SK-N-SH treated with all-trans-retinoic acid at 6 μM for 48 hours (cell line): ENCODE results near the gene CEP89.

Source experiments
- ATAC-seq: fragments of 200-7000 bp; cut with Tn5 transposase; 3 replicates; pipeline ENCODE4 v1.9.1; 2020; ENCODE audit warnings: mild to moderate bottlenecking, moderate library complexity
- BACH2 ChIP-seq: fragments of 250-450 bp; sonication (Bioruptor Pico); IDR thresholded peaks from 2 replicates; pipeline ENCODE4 v1.9.0; 2021; ENCODE audit warnings: mild to moderate bottlenecking, borderline replicate concordance
- CSDC2 ChIP-seq: fragments of 250-450 bp; sonication (Bioruptor Pico); IDR thresholded peaks from 2 replicates; pipeline ENCODE4 v1.5.0; 2020; ENCODE audit warnings: mild to moderate bottlenecking, moderate library complexity
- ESRRG ChIP-seq: fragments of 250-450 bp; sonication (Bioruptor Pico); IDR thresholded peaks from 2 replicates; pipeline ENCODE4 v1.6.1; 2021; ENCODE audit warnings: mild to moderate bottlenecking
- GLIS3 ChIP-seq: fragments of 250-450 bp; sonication (Bioruptor Pico); IDR thresholded peaks from 2 replicates; pipeline ENCODE4 v1.5.0; 2020; ENCODE audit warnings: mild to moderate bottlenecking, moderate library complexity
- ISL1 ChIP-seq: fragments of 250-450 bp; sonication (Bioruptor Pico); IDR thresholded peaks from 2 replicates; pipeline ENCODE4 v2.1.2; 2022; ENCODE audit warnings: mild to moderate bottlenecking, moderate library complexity
- OSR1 ChIP-seq: fragments of 250-450 bp; sonication (Bioruptor Pico); IDR thresholded peaks from 2 replicates; pipeline ENCODE4 v1.8.0; 2022; ENCODE audit warnings: moderate library complexity, mild to moderate bottlenecking, inconsistent platforms
- PPARA ChIP-seq: fragments of 250-450 bp; sonication (Bioruptor Pico); IDR thresholded peaks from 2 replicates; pipeline ENCODE4 v1.5.0; 2020; ENCODE audit warnings: mild to moderate bottlenecking, borderline replicate concordance
- RARB ChIP-seq: fragments of 250-450 bp; sonication (Bioruptor Pico); IDR thresholded peaks from 2 replicates; pipeline ENCODE4 v1.8.0; 2021; ENCODE audit warnings: mild to moderate bottlenecking, moderate library complexity
- SNAI2 ChIP-seq: fragments of 250-450 bp; sonication (Bioruptor Pico); IDR thresholded peaks from 2 replicates; pipeline ENCODE4 v1.5.0; 2020; ENCODE audit warnings: mild to moderate bottlenecking, moderate library complexity
- TCF4 ChIP-seq: fragments of 250-450 bp; sonication (Bioruptor Pico); IDR thresholded peaks from 2 replicates; pipeline ENCODE4 v1.8.0; 2021; ENCODE audit warnings: mild to moderate bottlenecking, moderate library complexity, borderline replicate concordance
- TOX ChIP-seq: fragments of 250-450 bp; sonication (Bioruptor Pico); IDR thresholded peaks from 2 replicates; pipeline ENCODE4 v1.8.0; 2021; ENCODE audit warnings: mild to moderate bottlenecking, moderate library complexity, borderline replicate concordance
- ZFP30 ChIP-seq: fragments of 450-650 bp; formaldehyde crosslinking; IDR thresholded peaks from 2 replicates; pipeline ENCODE4 v1.5.0; 2022; ENCODE audit warnings: mild to moderate bottlenecking, moderate library complexity
- ZNF565 ChIP-seq: fragments of 450-650 bp; formaldehyde crosslinking; conservative IDR thresholded peaks from 2 replicates; pipeline ENCODE4 v1.5.0; 2020; ENCODE audit warnings: low read depth, mild to moderate bottlenecking, moderate library complexity
- ZNF70 ChIP-seq: fragments of 450-650 bp; formaldehyde crosslinking; IDR thresholded peaks from 2 replicates; pipeline ENCODE4 v1.5.0; 2020; ENCODE audit warnings: mild to moderate bottlenecking, moderate library complexity
- ZNF8 ChIP-seq: fragments of 450-650 bp; formaldehyde crosslinking; IDR thresholded peaks from 2 replicates; pipeline ENCODE4 v1.5.0; 2020; ENCODE audit warnings: mild to moderate bottlenecking, moderate library complexity
- TF ChIP-seq, protein P1 (sequence below): fragments of 250-450 bp; sonication (Bioruptor Pico); IDR thresholded peaks from 2 replicates; pipeline ENCODE4 v1.8.0; 2021; ENCODE audit warnings: low read depth, mild to moderate bottlenecking, moderate library complexity, borderline replicate concordance
- TF ChIP-seq, protein P2 (sequence below): fragments of 250-450 bp; sonication (Bioruptor Pico); IDR thresholded peaks from 2 replicates; pipeline ENCODE4 v1.5.0; 2020; ENCODE audit warnings: mild to moderate bottlenecking, moderate library complexity
- TF ChIP-seq, protein P3 (sequence below): fragments of 250-450 bp; sonication (Bioruptor Pico); IDR thresholded peaks from 2 replicates; pipeline ENCODE4 v1.8.0; 2020; ENCODE audit warnings: mild to moderate bottlenecking, moderate library complexity, borderline replicate concordance
- TF ChIP-seq, protein P4 (sequence below): fragments of 250-450 bp; sonication (Bioruptor Pico); IDR thresholded peaks from 2 replicates; pipeline ENCODE4 v1.5.1; 2020; ENCODE audit warnings: low read depth, mild to moderate bottlenecking, moderate library complexity

Gene CEP89

DNA sequence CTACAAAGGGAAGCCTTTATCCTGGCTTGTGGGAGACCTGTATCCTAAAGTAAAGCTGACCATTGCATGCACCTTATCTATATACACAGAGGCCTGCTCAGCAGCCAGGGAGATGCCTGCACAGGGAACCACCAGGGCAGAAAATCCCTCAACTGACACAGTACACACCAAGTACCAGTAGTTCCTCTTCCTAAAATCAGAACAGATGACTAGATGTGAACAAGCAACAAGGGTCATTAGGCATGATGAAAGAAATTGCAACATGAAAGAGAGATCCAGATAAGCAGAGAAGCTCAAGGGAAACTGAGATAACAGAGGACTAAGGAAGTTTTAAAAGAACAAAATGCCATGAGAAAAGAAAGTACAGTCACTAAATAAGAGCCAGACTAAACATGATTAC lies 62.5 kb downstream of the CEP89 start:
- no peak for TF ChIP-seq PPARA (CRISPR knock-in tag)
- no peak for TF ChIP-seq GLIS3 (CRISPR knock-in tag)
- no peak for TF ChIP-seq ZNF8 (CRISPR knock-in tag)
- TF ChIP-seq, protein P1, sequence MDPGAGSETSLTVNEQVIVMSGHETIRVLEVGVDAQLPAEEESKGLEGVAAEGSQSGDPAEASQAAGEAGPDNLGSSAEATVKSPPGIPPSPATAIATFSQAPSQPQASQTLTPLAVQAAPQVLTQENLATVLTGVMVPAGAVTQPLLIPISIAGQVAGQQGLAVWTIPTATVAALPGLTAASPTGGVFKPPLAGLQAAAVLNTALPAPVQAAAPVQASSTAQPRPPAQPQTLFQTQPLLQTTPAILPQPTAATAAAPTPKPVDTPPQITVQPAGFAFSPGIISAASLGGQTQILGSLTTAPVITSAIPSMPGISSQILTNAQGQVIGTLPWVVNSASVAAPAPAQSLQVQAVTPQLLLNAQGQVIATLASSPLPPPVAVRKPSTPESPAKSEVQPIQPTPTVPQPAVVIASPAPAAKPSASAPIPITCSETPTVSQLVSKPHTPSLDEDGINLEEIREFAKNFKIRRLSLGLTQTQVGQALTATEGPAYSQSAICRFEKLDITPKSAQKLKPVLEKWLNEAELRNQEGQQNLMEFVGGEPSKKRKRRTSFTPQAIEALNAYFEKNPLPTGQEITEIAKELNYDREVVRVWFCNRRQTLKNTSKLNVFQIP (CRISPR knock-in tag): no peak
- no peak for TF ChIP-seq SNAI2 (CRISPR knock-in tag)
- TF ChIP-seq, protein P2, sequence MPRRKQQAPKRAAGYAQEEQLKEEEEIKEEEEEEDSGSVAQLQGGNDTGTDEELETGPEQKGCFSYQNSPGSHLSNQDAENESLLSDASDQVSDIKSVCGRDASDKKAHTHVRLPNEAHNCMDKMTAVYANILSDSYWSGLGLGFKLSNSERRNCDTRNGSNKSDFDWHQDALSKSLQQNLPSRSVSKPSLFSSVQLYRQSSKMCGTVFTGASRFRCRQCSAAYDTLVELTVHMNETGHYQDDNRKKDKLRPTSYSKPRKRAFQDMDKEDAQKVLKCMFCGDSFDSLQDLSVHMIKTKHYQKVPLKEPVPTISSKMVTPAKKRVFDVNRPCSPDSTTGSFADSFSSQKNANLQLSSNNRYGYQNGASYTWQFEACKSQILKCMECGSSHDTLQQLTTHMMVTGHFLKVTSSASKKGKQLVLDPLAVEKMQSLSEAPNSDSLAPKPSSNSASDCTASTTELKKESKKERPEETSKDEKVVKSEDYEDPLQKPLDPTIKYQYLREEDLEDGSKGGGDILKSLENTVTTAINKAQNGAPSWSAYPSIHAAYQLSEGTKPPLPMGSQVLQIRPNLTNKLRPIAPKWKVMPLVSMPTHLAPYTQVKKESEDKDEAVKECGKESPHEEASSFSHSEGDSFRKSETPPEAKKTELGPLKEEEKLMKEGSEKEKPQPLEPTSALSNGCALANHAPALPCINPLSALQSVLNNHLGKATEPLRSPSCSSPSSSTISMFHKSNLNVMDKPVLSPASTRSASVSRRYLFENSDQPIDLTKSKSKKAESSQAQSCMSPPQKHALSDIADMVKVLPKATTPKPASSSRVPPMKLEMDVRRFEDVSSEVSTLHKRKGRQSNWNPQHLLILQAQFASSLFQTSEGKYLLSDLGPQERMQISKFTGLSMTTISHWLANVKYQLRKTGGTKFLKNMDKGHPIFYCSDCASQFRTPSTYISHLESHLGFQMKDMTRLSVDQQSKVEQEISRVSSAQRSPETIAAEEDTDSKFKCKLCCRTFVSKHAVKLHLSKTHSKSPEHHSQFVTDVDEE (CRISPR knock-in tag): no peak
- TF ChIP-seq CSDC2: no peak
- TF ChIP-seq, protein P3, sequence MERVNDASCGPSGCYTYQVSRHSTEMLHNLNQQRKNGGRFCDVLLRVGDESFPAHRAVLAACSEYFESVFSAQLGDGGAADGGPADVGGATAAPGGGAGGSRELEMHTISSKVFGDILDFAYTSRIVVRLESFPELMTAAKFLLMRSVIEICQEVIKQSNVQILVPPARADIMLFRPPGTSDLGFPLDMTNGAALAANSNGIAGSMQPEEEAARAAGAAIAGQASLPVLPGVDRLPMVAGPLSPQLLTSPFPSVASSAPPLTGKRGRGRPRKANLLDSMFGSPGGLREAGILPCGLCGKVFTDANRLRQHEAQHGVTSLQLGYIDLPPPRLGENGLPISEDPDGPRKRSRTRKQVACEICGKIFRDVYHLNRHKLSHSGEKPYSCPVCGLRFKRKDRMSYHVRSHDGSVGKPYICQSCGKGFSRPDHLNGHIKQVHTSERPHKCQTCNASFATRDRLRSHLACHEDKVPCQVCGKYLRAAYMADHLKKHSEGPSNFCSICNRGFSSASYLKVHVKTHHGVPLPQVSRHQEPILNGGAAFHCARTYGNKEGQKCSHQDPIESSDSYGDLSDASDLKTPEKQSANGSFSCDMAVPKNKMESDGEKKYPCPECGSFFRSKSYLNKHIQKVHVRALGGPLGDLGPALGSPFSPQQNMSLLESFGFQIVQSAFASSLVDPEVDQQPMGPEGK (CRISPR knock-in tag): no peak
- no peak for TF ChIP-seq ISL1
- no peak for ATAC-seq

DNA sequence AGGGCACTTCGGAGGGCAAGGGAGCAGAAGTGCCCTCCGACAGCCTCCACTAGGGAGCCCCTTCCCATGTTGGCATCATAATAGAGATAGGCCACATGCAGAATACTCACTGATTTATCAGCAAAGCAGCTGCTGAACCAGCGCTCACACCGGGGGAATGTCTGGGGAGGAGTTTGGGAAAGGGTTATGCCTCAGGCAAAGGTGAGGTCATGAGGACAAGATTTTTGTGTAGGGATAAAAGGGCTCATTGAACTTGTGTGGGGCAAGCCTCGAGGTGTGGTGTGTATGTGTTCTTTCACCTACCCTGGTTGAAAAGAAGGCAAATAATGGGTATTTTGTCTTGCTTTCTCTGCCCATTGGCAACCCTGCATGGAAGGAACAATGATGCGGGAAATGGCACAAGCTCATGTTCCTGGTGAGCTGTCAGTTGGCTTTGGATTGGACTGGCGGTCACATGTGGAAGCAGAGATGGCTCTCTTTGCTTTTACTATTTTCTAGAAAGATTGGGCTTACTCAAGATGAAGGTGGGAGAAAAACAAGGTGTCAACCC lies 63.0 kb downstream of the CEP89 start:
- no peak for ATAC-seq
- TF ChIP-seq, protein P3 (CRISPR knock-in tag): no peak
- no peak for TF ChIP-seq ZNF565 (CRISPR knock-in tag)
- TF ChIP-seq, protein P4, sequence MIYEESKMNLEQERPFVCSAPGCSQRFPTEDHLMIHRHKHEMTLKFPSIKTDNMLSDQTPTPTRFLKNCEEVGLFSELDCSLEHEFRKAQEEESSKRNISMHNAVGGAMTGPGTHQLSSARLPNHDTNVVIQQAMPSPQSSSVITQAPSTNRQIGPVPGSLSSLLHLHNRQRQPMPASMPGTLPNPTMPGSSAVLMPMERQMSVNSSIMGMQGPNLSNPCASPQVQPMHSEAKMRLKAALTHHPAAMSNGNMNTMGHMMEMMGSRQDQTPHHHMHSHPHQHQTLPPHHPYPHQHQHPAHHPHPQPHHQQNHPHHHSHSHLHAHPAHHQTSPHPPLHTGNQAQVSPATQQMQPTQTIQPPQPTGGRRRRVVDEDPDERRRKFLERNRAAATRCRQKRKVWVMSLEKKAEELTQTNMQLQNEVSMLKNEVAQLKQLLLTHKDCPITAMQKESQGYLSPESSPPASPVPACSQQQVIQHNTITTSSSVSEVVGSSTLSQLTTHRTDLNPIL (CRISPR knock-in tag): no peak
- TF ChIP-seq ESRRG (CRISPR knock-in tag): no peak
- no peak for TF ChIP-seq OSR1 (CRISPR knock-in tag)
- no peak for TF ChIP-seq BACH2 (CRISPR knock-in tag)
- no peak for TF ChIP-seq TCF4 (CRISPR knock-in tag)

DNA sequence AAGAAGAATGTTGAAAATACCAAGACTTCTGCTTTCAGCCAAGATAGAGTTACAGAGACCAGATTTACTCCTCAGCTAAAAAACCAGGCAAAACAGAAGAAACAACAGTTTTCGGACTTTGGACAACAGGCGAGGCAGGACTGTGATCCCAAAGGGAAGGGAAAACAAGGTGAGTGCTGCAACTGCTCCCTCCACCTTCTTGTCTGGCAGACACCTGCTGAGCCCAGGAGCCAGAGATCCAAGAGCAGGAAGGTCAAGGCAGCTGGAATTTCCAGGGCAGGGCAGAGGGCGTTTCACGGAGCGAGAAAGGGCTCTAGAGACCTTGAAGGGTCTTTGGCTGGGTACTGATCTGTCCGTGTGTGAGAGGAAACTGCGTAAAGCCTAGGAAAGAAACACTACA lies 69.3 kb downstream of the CEP89 start:
- ATAC-seq: no peak
- TF ChIP-seq ZNF70 (CRISPR knock-in tag): no peak
- TF ChIP-seq ZNF8 (CRISPR knock-in tag): no peak
- no peak for TF ChIP-seq RARB (CRISPR knock-in tag)
- TF ChIP-seq, protein P2 (CRISPR knock-in tag): no peak
- TF ChIP-seq TCF4 (CRISPR knock-in tag): no peak
- TF ChIP-seq ZFP30 (CRISPR knock-in tag): no peak
- TF ChIP-seq, protein P3 (CRISPR knock-in tag): no peak
- TF ChIP-seq BACH2 (CRISPR knock-in tag): no peak
- TF ChIP-seq OSR1 (CRISPR knock-in tag): no peak
- no peak for TF ChIP-seq ISL1
- no peak for TF ChIP-seq TOX (CRISPR knock-in tag)
- no peak for TF ChIP-seq SNAI2 (CRISPR knock-in tag)
- TF ChIP-seq PPARA (CRISPR knock-in tag): no peak
- TF ChIP-seq, protein P1 (CRISPR knock-in tag): no peak
